NOMO-1 (cell line): ENCODE measurements around the gene RAB3B.

Source experiments
- DNase-seq, 2 experiments: peaks; one replicate each; lab custom pipeline; 2025; ENCODE audit not compliant: unreplicated experiment in 2 of 2; lab: John Stamatoyannopoulos, UW

Gene RAB3B

DNA sequence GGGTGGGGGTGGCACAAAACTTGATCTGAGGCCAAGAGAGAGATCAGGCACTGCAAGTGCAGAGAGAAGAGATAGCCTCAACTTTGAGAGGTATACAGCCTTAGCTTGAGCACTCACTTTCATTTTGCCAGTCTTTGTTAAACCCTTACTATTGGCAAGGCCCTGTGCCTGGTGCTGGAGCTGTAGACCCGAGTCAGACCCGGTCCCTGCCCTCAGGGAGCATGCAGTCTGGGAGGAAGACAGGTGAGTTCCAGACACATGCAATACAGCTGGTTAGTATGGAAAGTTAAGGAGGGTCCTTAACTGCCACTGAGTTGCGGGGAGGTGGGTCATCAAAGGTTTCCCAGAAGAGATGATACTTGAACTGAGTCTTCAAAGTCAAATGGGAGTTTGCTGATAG, 31.7 kb downstream of the RAB3B start:
- no peak for DNase-seq

DNA sequence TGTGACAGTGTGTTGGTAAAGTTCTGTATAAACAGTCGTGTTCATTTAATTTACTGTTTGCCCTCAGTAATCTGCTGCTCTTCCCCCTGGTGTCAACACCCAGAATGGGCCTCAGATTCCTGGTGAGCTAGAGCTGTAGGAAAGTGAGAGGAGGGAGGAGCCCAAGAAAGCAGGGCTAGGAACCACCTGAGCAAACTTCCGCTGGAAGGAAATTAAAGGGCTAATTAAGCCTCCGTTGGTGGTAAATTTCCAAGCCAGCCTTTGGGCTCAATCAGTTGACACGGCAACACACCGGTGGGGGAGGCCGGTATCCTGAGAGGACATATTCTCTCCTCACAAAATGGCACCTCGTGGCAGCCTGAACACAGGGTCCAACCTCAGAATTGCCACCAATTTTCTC, 32.9 kb downstream of the RAB3B start:
- no peak for DNase-seq

DNA sequence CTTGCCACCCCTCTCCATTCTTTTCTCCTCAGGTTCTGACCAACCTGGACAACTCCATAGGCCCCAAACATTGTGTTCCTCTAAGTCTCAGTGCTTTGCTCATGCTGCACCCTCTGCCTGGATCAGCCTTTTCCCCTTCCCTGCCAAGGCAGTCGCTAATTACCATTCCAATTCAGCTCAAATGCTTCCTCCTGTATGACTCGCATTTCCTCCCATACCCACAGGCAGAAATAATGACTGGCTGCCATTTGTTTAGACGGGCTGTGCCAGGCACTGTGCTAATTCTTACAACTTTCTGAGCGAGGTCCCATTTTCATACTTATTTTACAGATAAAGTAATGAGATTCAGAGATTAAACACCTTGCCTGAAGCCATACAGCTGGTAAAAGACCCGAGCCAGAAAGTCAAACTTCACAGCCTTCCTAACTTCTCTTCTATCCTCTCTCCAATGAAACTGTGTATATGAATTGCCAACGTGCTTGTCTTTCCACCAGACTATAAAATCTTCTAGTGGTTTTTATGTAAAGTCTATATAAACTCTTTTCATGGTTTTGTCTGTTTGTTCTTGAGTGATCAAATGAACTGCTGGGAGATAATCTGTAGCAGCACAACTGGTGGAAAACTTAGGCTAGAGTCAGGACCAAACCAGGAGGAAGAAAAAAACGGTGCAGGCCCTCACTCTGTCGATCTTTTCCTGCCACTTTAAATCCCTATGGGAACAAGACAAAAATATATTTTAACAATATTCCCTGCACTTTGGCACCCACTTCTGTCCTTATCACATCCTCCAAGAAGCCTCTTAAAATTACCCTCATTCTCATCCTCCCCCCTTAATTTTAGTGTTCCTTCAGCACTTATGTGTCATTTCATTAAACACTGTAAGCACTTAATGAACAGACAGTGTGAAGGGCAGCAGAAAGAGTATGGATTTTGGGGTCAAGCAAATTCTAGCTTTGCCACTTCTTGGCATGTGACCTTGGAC, 33.7 kb downstream of the RAB3B start:
- DNase-seq, result no peak

DNA sequence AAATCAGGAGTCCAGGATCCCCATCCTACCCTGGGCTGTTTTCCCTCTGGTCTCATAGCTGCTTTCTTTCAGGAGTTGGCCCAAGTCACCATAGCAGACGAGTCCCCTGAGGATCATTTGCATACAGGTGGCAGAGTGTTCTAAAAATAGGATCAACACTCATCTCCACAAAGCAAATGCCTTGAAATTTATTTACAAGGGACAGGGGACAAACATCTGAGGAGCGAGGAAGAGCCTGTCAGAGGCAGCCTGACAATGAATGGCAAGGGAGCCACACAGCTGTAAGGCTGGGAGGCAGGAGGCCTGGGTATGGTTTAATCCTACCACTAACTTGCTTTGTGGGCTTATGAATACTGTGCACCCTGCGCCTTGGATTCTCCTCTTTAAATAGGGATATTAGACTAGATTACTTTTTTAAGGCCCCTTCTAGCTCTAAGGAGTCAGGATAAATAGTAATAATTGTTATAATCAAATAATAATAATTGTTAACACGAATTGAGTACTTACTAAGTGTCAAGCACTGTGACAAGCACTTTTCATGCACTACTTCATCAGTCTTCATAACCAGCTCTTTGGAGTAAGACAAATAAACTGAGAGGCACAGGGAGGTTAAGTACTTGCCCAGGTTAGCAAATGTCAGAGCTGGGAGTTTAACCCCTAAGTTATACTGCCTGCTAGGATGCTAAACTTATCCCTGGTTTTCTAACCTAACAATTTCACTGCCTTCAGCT, 34.5 kb downstream of the RAB3B start:
- no peak for DNase-seq

DNA sequence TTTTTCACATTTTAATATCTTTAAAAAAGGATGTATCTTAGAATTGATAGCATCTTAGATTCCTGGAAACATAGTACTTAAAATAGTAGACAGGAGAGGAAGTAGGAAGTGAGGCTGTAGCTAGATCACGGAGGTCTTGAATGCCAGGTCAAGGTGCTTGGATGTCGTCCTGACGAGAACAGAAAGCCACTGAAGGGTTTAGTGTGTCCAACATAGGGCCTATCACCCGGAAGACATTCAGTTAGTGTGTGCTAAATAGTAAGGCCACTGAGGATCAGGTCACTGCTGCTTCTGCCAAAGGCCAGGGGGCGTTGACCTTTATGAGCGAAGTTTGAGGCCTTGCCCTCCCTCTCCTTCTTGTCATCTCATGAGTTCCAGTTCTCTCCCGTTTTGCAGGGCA, 35.7 kb downstream of the RAB3B start:
- no peak for DNase-seq

DNA sequence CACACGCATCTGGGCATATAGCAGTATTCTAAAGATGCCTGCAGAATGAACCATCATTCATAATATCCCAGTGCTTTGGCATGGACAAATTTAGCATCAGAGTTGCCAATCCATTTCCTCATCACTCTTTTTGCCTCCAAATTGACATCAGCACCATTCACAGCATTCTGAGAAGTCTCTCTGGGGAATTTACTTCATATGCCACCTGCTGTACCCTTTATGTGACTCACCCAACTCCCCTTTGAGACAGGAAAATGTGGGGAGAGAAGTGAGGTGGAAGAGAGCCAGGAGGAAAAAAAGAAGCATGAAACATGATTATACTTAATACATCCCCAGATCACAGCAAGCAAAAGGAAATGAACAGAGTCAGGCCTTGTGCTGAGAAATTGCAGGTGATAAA, 37.4 kb downstream of the RAB3B start:
- no peak for DNase-seq

DNA sequence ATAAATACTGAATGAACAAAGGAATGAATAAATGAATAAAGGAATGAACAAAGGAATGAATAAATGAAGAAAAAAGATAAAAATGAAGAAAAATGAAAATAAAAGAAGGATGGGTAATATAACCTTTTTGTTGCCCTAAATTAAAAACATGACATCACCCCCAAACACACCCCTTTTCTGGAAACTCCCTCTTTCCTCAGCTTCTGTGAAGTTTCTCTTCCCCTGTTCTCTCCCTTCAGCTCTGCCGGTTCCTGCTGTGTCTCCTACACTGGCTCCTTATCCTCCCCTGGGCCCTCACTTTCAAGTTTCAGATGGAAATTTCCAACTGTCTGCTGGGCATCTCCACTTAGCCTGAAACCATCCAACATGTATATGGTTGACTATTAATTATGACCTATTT, 37.9 kb downstream of the RAB3B start:
- DNase-seq, result no peak

DNA sequence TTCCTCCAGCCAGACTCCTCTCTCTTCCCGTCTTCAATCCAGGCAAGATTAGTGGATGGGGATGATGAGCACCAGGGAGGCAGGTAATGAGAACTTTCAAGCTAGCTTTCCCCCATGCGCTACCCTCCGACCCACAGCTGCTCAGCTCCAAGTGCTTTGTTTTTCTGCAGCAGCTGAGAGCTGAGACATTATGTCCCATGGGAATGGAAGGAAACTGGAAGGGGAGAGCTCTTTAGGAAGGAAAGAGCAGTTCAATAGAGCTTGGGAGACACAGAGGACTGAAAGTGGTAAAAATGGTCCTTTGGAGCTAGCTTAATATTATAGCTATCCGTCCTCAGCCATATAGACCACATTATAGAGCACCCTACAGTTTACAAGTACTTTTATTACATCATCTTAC, 39.8 kb downstream of the RAB3B start:
- DNase-seq, result no peak

DNA sequence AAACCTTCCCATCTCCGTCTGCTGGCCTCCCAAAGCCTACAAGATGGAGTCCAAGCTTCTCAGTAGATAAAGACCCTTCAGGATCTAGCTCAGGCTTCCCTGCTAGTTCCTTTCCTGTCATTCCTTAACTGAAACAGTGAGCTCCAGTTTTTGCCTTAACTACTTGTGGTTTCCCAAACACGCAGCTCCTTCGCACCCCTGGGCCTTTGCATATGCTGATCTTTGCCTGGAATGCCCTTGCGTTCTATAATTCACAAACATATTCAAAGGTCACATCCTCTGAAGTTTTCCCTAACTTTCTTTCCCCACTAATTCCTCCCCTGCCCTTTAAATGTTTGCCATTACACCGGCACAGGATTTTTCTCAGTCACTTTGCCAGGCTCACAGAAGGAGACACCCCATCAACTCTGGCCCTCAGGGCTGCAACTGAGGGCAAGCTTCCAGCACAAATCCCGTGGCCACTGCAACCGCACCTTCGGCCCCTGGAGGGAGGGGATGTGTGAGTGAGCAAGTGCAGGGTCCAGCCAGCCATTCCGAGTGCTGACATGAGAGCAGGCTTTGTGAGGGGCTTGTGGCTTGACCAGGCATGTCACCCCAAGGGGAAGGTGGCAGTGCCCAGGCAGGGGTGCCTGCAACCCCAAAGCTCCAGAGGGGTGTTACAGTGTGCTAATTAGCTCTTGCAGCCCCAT, 41.3 kb downstream of the RAB3B start:
- DNase-seq, result no peak

DNA sequence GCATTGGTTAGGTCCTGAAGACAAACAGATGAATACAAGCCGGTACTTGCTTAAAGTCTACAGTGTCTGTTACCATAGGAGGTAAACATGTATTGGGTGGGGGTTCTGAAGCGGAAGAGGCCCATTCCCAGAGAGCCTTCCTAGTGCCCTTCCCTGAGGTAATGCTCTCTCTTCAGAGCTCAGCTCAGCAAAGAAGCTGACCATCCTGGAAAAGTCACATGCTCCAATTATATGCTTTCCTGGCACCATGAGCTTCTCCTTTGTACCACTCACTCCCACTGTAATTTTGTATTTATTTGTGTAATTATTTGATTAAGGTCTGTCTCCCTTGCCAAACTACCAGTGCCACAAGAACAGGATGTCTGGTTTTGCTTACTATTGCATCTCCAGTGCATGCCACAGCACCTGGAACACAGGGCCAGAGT, 42.0 kb downstream of the RAB3B start:
- DNase-seq, result no peak

DNA sequence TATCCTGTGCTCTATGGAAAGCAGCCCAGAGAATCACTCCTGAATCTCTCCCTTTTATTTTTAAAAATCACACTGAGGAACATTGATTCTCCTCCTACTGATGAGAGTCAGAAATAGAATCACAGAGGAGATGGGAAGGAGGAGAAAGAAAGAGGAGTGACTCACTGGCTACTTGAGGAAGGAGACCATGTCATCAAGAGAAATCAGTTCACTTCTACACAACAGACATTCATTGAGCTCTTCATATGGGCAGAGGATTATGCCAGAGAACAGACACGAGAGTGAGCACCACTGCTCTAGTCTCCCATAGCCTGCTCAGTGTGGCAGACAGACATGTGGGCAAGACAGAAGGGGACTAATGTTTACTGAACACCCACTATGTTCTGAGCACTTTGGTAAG, 44.2 kb downstream of the RAB3B start:
- DNase-seq, result no peak

DNA sequence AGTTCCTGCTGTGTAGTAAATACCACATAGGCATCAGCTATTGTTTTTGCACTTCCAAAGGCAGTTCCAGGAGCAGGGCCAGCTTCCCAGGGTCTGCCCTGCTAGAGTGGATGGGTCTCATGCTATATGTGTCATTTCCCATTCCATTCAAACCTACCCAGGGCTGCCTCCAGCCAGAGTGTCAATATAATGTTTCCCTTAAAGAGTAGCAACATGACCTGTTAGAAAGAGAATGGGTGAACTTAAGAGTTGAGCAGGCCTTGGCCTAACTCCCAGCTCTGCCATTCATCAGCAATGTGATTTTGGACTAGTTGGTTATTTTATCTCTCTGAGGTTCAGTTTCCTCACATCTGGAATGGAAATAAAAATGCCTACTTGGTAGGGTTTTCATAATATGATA, 44.9 kb downstream of the RAB3B start:
- DNase-seq, result no peak

DNA sequence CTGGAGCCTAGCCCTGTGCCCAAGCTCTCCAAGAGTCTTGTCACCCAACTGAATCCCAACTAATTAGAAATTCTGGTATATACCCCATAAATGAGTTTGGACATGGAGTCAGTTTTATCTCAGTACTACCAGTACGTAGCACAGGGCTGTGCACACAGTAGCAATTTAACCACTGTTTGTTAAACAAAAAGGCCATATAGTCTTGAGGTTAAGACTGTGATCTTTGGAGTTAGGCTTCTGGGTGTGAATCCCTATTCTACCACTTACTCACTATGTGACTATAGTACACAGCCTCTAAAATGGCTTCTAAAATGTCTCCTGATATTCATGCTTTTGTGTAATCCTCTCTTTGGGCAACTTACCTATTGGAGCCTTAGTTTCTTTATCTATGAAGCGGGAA, 48.2 kb downstream of the RAB3B start:
- no peak for DNase-seq

DNA sequence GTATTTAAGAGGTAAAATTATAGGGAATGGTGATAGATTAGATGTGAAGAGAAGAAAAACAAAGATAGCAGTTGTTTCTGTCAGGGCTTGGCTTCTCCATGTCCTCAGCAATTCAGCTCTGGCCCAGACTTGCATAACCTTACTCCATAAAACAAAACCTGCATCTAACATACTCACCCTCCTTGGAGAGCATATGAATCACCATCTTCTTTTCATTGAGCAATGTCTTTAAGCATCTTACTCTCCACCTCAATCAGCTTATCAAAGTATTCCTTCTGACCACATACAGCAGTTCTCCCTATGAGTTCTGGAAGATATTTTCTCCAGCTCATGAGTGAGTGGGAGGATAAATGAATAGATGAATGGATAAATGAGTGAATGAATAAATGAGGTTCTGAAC, 49.0 kb downstream of the RAB3B start:
- DNase-seq, result no peak

DNA sequence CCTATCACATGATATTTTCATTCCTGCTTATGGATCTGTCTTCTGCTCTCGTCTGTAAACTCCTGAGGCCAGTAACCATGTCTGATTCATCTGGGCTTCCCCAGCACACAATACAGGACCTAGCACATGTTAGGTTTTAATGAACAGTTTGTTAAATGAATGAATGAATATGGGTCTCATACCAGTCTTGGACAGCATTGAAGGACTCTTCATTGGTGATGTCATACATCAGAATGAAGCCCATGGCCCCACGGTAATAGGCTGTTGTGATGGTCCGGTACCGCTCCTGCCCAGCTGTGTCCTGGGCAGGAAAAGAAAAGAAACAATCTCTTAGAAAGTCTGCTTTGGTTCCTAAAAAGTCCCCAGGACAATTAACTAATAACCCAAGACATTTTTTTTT, 53.4 kb downstream of the RAB3B start:
- no peak for DNase-seq

DNA sequence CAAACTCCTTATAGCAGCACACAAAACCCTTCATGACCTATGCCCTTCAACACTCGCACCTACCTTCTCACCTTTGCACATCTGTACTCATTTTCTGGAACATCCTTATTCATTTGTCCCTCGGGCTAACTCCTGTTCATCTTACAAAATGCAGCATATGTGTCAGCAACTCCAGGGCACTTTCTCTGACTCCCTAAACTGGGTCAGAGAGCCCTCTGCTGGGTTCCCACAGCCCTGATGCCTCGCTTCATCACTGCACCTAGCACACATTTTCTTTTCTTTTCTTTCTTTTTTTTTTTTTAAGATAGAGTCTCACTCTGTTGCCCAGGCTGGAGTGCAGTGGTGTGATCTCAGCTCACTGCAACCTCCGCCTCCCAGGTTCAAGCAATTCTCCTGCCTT, 54.0 kb downstream of the RAB3B start:
- no peak for DNase-seq

DNA sequence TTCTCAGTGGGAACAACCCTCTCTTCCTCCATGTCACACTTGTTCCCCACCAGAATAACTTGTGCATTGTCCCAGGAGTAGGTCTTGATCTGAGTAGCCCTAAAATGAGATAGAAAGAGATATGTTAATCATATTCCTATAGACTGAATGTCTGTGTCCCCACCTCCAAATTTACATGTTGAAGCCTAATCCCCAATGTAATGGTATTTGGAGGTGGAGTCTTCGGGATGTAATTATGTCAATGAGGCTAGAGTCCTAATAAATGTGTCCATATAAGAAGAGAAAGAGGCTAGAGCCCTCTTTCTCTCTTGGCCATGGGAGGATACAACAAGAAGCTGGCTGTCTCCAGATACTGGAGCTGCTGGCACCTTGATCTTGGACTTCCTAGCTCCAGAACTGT, 57.2 kb downstream of the RAB3B start:
- DNase-seq, result no peak

DNA sequence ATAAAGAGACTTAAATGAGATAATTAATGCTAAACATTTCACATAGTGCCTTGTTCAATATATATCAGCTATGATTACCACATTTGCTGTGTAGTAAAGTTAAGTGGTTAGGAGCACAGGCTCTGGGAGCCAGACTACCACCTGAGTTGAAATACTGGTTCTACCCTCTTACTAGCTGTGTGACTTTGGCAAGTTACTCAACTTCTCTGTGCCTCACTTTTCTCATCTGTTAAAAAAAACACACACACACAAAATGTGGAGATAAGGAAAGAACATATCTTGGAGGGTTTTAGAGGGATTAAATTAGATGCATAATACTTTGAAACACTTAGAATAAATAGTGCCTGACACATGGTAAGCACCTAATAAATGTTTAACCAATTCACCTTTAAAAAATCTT, 60.2 kb downstream of the RAB3B start:
- DNase-seq, result no peak

DNA sequence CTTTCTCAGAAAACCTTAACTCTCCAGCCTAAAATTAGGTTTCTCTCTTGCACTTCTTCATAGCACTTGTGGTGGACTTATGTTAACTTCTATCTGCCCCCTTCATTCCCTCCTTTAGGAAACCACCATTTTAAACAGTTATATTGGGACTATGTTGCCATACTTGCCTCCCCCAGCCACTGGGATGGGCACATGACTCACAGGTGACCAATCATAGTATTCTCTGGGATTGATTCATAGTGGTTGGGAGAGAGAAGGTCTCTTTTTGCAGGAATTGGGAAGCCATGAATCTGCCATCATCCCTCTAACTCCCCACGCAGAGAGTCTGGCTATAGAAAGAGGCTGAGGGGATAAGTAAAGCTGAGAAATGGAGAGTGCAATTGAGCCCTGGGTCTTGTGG, 61.6 kb downstream of the RAB3B start:
- DNase-seq, result no peak

DNA sequence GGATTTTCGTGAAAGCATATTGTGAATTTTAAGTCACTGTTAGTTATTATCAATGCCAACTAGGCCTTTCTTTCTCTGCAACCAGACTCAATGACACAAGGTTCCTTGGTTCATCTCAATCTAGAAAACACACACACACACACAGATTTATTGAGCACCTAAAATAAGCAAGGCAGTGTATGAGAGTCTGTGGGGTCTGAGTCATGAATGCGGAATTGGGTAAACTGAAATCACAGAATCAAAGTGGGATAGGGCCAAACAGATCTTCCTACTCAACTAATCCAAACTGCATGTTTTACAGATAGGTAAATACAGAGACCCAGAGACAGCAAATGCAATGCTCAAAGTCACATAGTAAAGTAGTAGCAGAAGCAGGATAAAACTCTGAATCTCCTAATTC, 63.5 kb downstream of the RAB3B start:
- no peak for DNase-seq

DNA sequence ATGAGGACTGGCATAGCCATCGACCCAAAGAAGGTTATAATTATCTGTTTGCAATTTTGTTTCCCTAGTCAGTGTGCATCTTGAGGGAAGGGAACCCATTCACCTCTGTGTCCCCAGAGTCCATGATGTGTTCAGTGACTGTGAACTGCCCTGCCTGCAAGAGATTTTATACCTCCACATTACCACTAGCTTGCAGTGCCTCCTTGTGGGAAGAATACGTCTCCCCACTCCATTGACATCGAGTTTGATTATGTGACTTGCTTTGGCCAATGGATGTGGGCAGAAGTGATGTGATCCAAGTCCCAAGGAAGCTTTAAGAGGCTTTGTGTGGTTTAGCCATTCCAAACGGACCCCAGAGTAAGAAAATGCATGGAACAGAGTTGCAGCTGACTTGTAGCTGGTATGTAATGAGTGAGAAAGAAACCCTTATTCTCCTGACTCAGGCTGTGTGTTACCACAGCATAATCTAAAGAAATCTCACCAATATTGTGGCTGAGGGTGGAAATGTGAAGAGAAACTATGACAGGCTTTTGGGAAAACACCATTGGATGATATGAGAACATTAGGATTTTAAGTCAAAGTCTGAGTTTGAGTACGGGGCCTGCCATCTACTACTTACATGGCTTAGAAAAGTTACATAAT, 64.2 kb downstream of the RAB3B start:
- no peak for DNase-seq
